Epithelial cell of proximal tubule (primary cell): ENCODE results near the gene PTN. TPM values are rescaled to one million over a fixed set of nuclear protein-coding genes. Genes with fewer than 3 reads are reported as not detected.
"Not testable (repeated sequence)": the region's sequence is repeated elsewhere in the genome, so short reads cannot be mapped to it uniquely, and the experiment has no call there.

ENCODE experiments used
- DNase-seq: peaks from one replicate; pipeline ENCODE4 v3.0.0-alpha.2; 2011; ENCODE audit warnings: low read depth
- H3K4me3 ChIP-seq: 2 replicates; pipeline ENCODE4 v1.5.1; 2011; ENCODE audit warnings: low read depth, mild to moderate bottlenecking, low read length
- CTCF ChIP-seq: conservative IDR thresholded peaks from 2 replicates; pipeline ENCODE4 v1.5.1; 2012; ENCODE audit warnings: low read depth, mild to moderate bottlenecking, low read length
- total RNA-seq: library from RNA; depleted of rRNA; stranded (reverse); fragments of >200 nt; gene quantifications from 2 replicates; pipeline ENCODE4 v1.2.3, GENCODE V29; 2015

PTN gene
- total RNA-seq, 1 donor from 2014 or later = 16.8 TPM

GRCh38 chr7:137269240-137269639, 74.3 kb downstream of the PTN start:
- H3K4me3 ChIP-seq = no peak overlapping the region
- no peak for TF ChIP-seq CTCF
- no peak for DNase-seq

- not testable (repeated sequence) for DNase-seq, H3K4me3 ChIP-seq
Measured at GRCh38 chr7:137268001-137268865, 75.3 kb downstream of the PTN start.

GRCh38 chr7:137266764-137267163, 76.8 kb downstream of the PTN start:
- TF ChIP-seq CTCF = no peak
- H3K4me3 ChIP-seq = no peak overlapping the region
- no peak for DNase-seq

- DNase-seq, H3K4me3 ChIP-seq: not testable (repeated sequence)
Measured at GRCh38 chr7:137265480-137265879, 78.1 kb downstream of the PTN start.

GRCh38 chr7:137262599-137262998, 80.9 kb downstream of the PTN start:
- no peak for TF ChIP-seq CTCF
- DNase-seq = no peak
- H3K4me3 ChIP-seq = no peak overlapping the region

GRCh38 chr7:137258552-137258951, 85.0 kb downstream of the PTN start:
- no peak for TF ChIP-seq CTCF
- DNase-seq = no peak
- no peak overlapping the region for H3K4me3 ChIP-seq

- no peak for TF ChIP-seq CTCF
- DNase-seq = no peak
- no peak overlapping the region for H3K4me3 ChIP-seq
Measured at GRCh38 chr7:137254766-137255165, 88.8 kb downstream of the PTN start.

GRCh38 chr7:137245890-137246289, 97.6 kb downstream of the PTN start:
- no peak overlapping the region for H3K4me3 ChIP-seq
- no peak for DNase-seq
- no peak for TF ChIP-seq CTCF
